Jurkat, Clone E6-1 (cell line): ENCODE results near the gene TBC1D22A.

ENCODE experiments used
- DNase-seq: peaks from one replicate; pipeline ENCODE4 v3.0.0-alpha.2; 2011; ENCODE audit warnings: low read depth, low spot score
- H3K4me3 ChIP-seq: 2 replicates; pipeline ENCODE4 v1.5.1; 2011; ENCODE audit warnings: mild to moderate bottlenecking, low read length, control low read depth, moderate library complexity

The TBC1D22A gene

DNA sequence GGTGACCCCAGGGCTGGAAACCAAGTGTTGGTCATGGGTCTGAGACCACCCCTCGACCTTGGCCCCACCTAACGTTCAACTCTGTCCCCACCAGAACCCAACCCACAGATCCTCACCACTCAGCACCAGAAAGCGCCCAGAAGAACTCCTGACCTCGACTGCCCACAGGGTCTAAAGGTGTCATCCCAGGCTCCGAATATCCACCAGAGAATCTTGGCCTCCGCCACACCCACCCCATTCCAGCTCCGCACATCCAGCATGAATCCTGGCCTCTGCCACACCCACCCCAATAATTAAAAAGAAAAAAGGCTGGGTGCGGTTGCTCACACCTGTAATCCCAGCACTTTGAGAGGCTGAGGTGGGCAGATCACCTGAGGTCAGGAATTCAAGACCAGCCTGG, 25.7 kb upstream of the TBC1D22A start:
- peak overlapping the region; percentile 77 for H3K4me3 ChIP-seq

DNA sequence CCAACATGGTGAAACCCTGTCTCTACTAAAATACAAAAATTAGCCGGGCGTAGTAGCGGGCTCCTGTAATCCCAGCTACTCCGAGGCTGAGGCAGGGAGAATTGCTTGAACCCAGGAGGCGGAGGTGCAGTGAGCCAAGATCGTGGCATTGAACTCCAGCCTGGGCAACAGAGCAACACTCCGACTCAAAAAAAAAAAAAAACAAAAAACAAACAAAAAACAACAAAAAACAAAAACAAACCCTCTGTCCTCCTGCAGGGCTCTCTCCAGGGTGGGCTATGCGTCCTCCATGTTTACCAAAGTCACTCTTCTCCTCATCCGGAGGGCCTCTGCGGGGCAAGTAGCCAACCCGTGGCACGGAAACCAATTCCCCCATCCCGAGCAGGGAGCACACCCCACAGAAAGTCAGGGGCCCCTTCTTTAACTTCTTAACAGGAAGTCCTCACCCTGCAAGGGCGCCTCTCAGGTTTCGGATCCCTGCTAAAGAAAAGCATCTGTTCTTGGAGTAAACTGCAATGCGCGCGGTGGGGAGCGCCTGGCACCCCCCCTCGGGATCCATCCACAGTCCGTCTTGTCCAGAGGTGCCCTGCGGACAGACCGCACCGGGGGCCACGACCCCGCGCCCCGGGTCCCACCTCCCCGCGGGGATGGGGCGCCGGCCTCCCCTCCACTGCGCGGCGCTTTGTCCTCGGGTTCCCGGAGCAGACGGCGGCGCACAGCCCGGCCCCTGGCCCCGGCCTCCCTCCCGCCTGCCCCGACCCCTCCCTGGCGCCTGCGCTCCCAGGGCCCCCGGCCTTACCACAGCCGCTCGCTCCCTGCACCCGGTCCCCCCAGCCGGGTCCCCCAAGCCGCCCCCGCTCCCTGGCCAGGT, 25.1 kb upstream of the TBC1D22A start:
- DNase-seq: peak; percentile 37
- H3K4me3 ChIP-seq: peak overlapping the region; percentile 77

More for the DNA sequence above, 25.7 kb upstream of the TBC1D22A start:
- DNase-seq: no peak

DNA sequence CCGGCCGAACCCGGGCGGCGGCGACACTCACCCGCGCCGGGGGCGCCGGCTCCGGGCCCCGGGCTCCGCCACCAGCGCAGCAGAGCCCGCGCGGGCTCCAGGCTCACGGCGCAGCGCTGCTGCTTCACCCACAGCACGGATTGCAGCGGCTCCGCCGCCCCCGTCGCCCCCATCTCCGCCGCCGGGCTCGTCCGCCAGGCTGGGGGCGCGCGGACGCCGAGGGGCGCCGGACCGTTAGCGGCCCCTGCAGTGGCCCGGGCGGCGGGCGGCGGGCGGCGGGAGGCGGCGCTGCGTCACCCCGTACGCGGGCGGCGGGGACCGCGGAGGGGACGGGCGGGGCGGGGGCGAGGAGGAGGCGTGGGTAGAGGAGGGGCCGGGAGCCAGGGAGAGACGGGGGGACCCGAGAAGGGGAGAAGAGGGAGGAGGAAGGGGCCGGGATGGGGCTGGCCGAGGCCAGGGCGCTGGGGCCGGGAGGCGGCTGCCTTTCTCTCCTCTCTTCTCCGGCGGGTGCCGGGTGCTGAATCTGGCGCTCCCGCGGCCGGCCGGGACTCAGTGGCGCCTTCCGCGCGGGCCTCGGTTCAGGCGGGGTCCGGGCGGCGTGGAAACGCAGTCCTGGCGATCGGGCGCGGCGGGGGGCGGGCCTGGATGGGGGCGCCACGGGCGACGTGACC, 24.3 kb upstream of the TBC1D22A start, which contains the start of gene CERK:
Gene CERK (minus strand): TSS at position 277 of the 671 bp plus-strand sequence. CDS start 104 bp downstream, at position 173.
- DNase-seq: peak; percentile 45
- peak within 1 kb of the TSS; percentile 77 for H3K4me3 ChIP-seq

DNA sequence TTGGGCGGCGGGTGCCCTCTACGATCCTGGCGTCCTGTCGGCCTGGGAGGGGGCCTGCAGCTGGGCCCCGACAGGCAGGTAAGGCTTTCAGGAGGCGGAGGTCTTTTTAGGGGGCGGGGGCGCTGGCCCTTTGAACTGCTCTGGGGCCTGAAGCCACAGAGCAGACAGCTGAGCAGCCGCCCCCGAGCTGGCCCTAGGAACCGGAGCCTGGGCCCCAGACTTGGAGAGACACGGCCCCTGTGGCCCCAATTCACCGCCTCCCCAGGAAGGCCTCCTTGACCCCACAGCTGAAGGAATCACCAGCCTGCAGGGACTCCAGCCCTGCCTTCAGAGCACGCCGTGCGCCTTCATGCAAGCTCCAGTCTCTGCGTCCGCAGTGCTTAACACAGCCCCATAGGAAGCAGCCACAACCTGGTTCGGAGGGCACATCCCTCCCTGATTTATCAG, 23.8 kb upstream of the TBC1D22A start:
- H3K4me3 ChIP-seq: peak overlapping the region; percentile 77
- no peak for DNase-seq

DNA sequence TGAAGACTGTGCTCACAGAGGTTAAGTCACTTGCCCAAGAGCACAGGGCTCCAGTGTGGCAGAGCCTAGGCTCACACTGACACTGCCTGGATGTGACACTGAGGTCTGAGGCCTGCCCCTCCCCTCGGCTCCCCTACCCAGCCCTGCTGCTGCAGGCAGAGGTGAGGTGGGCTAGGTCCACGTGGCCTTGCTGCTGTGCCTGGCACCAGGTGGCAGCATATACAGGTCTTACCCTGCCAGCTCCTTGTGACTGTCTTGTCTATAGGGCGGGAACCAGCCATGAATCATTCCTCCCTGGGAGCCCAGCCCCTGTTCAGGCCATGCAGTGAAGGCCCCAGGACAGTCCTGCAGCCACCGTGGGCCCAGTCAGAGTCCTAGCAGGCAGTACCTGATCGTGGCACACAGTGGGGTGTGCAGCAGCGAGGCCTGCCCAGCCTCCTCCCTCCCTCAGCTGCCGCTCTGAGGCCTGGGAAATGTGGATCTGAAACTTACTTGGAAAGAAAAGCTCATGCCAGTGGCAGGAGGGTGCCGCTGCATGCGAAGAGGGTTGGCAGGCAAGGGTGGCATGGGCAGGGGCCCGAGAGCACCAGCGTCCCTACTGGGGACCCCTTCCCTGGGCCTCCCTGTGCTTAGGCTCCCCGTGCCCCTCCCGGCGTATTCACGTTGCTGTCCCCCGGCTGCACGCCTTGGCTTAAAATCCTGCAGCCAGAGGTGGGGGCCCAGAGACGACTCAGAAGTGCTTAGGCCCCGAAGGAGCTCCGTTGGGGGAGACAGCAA, 23.2 kb upstream of the TBC1D22A start:
- peak; percentile 83 for DNase-seq
- H3K4me3 ChIP-seq: peak overlapping the region; percentile 77

DNA sequence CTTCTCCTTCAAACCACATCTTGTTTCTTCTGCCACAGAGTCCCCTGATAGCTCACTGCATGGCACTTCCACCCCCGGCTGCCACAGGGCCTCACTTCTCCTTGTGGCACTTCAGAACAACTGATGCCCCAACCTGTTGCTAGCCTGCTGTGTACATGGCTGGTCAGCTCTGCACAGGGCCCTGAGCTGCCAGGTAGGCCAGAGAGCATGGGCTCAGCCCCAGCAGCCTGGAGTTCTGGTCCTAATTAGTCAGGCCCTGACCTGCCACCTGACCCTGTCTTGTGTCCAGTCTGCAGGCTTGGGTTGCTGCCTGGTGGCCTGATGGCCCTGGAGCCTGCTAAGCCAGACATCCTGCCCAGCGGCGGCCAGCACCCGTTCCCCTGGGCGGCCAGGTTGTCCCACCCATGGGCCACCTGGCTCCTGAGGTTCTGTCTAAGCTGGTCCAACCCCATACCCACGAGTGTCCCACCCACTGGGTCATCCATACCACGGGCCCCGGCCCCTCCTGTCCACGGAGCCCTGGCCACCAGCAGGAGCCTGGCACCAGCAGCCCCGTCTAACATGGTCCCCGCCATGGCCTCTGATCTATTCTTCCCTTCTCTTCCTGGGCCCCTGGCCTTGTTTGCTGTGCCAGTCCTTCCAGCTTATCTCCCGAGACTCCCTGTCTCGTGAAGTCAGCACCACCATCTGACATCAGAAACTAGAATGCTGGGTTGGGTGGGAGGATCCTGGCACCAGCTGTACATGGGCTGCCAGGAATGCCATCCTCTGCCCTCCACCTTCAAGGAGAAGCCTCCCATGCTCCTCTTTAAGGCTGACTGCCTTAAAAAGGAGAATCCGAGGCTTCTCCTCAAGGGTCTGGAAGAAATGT, 21.3 kb upstream of the TBC1D22A start:
- no peak overlapping the region for H3K4me3 ChIP-seq
- DNase-seq: no peak

DNA sequence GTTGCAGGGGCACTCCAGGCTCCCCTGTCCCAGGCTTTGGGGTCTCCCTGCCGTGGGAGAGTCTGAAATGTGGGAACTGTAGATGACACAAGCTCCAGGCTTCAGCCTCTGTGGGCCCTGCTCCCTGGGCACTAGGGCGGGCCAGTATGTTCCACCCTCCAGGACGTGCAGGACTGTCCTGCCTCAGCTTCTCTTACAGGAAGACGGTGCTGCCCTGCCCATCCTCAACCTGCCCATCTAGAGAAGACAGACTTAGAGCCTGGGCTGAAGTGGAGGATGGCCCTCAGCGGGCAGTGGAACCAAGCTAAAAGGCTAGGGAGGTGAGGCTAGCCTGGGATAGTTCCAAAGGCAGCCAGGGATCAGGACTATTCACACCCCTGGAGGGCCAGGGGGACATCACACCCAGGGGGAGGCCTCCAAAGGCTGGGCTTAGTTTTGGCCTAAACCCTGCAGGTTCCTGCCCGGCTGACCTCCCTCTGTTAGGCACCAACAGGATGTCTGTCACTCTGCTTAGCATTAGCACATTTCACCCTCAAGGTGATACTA, 20.4 kb upstream of the TBC1D22A start:
- no peak overlapping the region for H3K4me3 ChIP-seq
- no peak for DNase-seq

DNA sequence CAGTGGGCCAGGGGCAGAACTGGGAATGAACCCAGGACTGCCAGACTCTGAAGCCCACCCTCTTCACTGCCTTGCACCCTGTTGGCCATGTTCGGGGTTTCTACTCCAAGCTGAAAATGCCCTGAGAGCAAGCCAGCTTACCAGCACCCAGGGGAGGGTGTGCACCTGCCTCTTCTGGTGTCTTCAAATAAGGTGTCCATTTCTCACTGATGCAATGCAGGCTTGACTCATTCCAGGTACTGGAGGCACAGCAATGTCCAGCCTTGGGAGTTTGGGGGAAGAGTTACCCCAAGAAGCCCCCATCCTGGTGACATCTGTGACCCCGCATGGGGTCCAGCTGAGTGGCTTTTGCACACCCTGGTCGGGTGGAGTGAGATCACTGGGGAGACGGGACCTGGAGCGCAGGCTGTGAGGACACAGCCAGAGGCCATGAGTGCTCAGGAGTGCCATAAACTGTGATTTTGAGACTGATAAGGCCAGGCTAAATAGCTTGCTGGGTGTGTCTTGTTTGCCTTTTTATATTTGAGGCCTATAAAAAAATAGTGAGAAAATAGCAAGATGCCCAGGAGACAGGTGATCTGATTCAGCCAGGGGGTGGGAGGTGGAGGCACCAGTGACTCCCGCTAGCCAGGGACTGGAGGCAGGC, 19.8 kb upstream of the TBC1D22A start:
- DNase-seq: no peak
- no peak overlapping the region for H3K4me3 ChIP-seq

DNA sequence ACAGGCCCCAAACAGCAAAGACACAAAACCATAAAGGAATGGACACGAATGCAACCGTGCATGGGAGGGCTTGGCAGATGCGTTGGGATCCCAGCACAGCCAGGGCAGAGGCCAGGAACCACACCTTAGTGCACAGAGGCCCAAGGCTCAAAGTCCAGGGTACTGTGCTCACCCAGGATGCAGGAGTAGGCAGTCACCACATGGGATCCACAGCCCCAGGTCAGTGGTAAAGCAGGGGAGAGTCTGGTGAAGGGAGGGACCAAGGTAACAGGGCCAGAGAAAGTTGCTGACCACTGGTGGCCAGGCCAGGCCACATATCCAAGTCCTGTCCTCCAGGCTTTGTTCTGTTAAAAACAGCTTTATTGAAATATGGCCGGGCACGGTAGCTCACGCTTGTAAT, 17.9 kb upstream of the TBC1D22A start:
- no peak for DNase-seq
- H3K4me3 ChIP-seq: no peak overlapping the region

DNA sequence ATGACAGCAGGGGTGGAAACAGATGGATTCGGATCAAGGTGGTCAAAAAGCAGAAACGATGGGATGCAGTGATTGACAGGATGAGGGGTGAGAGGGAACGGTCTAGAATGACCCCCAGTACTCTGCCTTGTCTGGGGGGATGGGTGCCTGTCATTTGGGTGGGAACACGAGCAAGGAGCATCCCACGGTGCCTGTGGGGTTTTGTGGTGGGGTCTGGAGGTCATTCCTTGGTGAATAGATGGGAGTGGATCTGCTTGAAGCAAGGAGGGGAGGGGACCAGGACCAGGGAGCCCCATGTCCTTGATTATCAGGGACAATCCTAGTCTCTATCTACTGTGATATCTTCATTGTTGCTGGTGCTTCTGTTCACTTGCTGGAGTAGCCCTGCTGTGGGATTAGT, 16.3 kb upstream of the TBC1D22A start:
- DNase-seq: no peak
- no peak overlapping the region for H3K4me3 ChIP-seq

DNA sequence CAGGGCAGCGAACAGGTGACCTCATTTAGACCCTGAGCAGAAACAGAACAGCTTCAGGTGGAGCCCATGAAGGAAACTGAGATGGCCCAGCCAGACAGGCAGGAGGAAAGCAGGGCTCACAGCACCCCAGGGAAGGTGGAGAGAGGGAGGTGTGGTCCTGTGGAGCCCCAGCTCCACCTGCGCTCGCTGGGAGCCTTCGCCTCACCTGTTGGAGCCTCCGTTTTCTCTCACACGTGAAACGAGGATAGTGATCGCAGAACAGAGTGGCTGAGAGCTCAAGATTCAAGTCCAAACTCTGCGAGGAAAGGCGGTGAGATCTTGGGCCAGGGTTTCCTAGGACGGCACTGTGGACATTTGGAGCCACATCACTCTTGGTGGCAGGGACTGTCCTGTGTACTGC, 15.8 kb upstream of the TBC1D22A start:
- H3K4me3 ChIP-seq: no peak overlapping the region
- no peak for DNase-seq

DNA sequence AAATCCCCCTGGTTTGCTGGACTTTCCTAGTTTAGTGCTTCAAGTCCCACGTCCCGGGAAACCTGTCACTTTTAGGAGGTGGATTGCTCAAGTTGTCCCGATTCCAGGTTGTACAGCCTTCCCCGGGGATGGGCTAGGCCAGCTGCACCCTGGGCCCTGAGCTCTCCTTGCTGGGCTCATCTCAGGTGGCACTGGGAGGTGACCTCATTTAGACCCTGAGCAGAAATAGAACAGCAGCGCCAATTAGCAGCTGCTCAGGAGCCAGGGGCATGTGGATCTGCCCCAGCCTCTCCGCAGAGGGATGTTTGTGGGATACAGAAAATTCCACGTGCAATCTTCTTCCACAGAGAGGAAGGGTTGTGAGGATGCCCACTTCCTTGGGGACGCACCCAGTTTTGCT, 14.8 kb upstream of the TBC1D22A start:
- DNase-seq: no peak
- no peak overlapping the region for H3K4me3 ChIP-seq

DNA sequence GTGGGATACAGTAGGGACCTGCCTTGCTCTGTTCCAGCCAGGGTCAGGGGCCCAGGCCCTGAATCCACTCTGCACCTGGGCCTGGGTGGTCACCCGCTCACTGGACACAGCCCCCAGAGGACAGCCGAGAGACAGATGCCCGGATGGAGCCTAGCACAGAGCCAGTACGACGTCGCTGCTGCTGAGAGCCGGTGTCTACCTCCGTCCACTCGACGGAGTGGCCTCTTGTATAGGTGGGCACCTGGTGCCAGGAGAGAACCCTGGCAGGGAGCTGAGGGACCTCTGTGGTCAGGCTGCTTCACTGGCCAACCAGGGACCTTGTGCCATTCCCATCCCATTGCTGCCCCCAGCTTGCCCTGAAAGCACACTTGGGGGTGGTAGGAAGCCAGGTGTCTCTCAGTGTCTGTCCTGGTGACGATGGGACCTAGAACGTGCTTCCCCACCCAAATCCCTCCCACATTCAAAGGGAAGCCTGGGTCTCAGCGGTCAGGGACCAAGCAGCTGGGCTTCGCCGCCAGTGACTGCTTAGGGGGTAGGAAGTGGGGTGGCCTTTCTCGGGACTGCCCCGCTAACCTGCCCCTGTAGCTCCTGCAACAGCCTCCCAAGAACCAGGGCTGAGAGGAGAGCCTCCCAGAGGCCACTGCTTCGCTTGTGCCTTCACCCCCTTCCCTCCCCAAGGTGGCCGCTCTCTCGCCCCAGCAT, 14.1 kb upstream of the TBC1D22A start:
- no peak overlapping the region for H3K4me3 ChIP-seq

DNA sequence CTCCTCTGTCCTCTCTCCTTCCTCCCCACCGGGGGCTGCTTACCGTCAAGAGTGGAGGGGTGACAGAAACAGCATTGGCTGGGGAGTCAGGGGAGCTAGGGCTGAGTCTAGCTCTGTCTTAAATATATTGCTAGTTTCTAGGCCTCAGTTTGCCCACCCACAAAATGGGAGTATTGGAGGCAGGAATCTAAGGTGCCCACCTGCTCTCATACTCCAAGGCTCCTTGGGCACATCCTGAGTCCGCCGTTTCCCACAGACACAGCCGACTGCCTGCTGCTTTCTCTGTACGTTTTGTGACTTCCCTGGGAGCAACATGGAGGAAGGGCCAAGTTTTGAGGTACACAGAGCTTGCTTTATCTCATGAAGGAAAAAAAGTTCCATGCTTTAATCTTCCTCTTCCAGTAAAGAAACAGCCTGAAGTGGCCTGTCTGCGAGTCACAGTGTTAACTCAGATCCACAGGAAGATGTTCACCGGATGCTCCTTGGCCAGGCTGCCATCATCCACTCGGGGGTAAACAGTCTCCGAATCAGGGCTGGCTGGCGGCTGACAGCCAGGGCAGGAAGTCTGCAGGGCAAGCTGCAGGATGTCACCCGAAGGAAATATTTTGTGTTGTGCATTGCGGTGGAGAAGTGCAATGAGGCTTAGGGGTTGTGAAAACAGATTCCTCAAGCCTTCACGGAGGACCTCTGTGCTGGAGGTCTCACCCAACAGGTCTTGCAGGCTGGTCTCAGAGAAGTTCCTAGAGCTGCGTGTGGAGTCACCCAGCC, 13.4 kb upstream of the TBC1D22A start:
- peak; percentile 65 for DNase-seq
- H3K4me3 ChIP-seq: peak overlapping the region; percentile 18; the same call in 1 of the 2 replicates

More for the DNA sequence above, 14.1 kb upstream of the TBC1D22A start:
- no peak for DNase-seq

DNA sequence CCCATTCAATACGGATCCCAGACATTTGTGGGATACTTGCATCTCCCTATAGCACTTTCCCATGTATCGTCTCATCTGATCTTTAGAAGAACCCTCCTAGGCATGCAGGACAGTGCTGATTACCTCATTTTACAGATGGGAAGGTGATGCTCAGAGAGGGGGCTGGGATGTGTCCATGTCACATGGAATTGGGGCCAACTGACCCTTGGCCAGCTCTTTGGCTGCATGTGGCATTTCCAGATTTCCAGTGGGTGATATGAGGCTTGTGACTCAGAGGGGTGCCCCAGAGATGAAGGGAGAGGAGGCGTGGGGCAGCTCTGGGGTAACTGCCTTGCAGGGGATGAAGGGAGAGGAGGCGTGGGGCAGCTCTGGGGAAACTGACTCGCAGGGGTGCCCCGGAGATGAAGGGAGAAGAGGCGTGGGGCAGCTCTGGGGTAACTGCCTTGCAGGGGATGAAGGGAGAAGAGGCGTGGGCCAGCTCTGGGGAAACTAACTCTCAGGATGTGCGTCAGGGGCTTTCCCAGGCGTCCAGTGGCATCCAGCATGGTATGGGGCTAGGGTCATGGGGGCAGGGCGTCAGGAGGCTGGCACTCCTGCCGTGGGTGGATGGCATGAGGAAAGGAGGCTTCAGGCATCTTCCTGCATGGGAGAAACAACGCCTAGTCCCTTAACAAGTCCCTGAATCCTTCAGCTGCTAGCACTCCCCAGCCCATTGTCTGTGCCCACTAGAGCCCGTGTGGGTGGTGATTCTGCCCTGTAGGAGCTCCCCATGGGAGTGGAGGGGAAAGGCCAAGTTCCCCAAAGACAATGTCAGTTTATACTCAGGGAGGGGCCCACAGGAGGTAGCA, 12.5 kb upstream of the TBC1D22A start:
- DNase-seq: no peak
- H3K4me3 ChIP-seq: 0 out of 2 replicates have a peak overlapping the region, but pooled peaks have one; percentile 18

DNA sequence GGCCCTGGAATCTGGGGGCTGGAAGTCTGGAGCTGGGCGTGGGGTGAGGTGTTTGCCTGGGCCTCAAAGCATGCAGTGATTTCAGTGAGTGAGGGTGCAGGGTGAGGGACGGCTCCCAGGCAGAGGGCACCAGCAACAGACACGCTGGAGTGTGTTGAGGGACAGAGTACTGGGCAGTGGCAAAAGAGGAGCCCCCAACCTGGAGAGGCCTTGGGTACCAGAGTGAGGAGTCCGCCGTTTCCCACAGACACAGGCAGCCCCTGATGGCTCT, 12.0 kb upstream of the TBC1D22A start:
- DNase-seq: no peak
- H3K4me3 ChIP-seq: no peak overlapping the region
